Epithelial cell of prostate (primary cell): ENCODE results near the gene ASXL2.
"Not testable (repeated sequence)": the region's sequence is repeated elsewhere in the genome, so short reads cannot be mapped to it uniquely, and the experiment has no call there.

Experiments
- DNase-seq: peaks from one replicate; pipeline ENCODE4 v3.0.0-alpha.2; 2011; ENCODE audit warnings: low read depth, low spot score
- H3K27ac ChIP-seq: fragments of 450-650 bp; 2 replicates; pipeline ENCODE4 v1.5.1; 2017; ENCODE audit warnings: mild to moderate bottlenecking

The ASXL2 gene

GRCh38 chr2:25743132-25743830 lies 135.0 kb downstream of the ASXL2 start:
- H3K27ac ChIP-seq: no peak overlapping the region
- no peak for DNase-seq

- no peak for DNase-seq
Observed at GRCh38 chr2:25742501-25742900, 135.8 kb downstream of the ASXL2 start.

GRCh38 chr2:25740810-25741381 lies 137.4 kb downstream of the ASXL2 start:
- H3K27ac ChIP-seq: no peak overlapping the region
- DNase-seq: no peak

More at GRCh38 chr2:25742501-25742900, 135.8 kb downstream of the ASXL2 start:
- H3K27ac ChIP-seq: no peak overlapping the region

GRCh38 chr2:25738383-25739343 lies 139.6 kb downstream of the ASXL2 start:
- H3K27ac ChIP-seq: no peak overlapping the region
- DNase-seq: no peak

- DNase-seq: no peak
- no peak overlapping the region for H3K27ac ChIP-seq
Observed at GRCh38 chr2:25736899-25737515, 141.3 kb downstream of the ASXL2 start.

- no peak for DNase-seq
- H3K27ac ChIP-seq: no peak overlapping the region
Observed at GRCh38 chr2:25735835-25736234, 142.5 kb downstream of the ASXL2 start.

GRCh38 chr2:25728559-25728958 lies 149.7 kb downstream of the ASXL2 start:
- H3K27ac ChIP-seq: no peak overlapping the region
- DNase-seq: no peak

GRCh38 chr2:25726522-25726921 lies 151.8 kb downstream of the ASXL2 start:
- DNase-seq: no peak
- no peak overlapping the region for H3K27ac ChIP-seq

- H3K27ac ChIP-seq: no peak overlapping the region
- DNase-seq: no peak
Observed at GRCh38 chr2:25725877-25726276, 152.4 kb downstream of the ASXL2 start.

GRCh38 chr2:25724756-25725155 lies 153.5 kb downstream of the ASXL2 start:
- no peak overlapping the region for H3K27ac ChIP-seq
- DNase-seq: no peak

- DNase-seq: no peak
- no peak overlapping the region for H3K27ac ChIP-seq
Observed at GRCh38 chr2:25722224-25722623, 156.1 kb downstream of the ASXL2 start.

GRCh38 chr2:25720575-25720974 lies 157.7 kb downstream of the ASXL2 start:
- peak overlapping the region; percentile 41 for H3K27ac ChIP-seq
- no peak for DNase-seq

- no peak for DNase-seq
Observed at GRCh38 chr2:25714740-25715139, 163.5 kb downstream of the ASXL2 start.

GRCh38 chr2:25712455-25712854 lies 165.8 kb downstream of the ASXL2 start:
- H3K27ac ChIP-seq: no peak overlapping the region
- no peak for DNase-seq

More at GRCh38 chr2:25714740-25715139, 163.5 kb downstream of the ASXL2 start:
- H3K27ac ChIP-seq: no peak overlapping the region

- DNase-seq: no peak
- no peak overlapping the region for H3K27ac ChIP-seq
Observed at GRCh38 chr2:25711675-25712354, 166.5 kb downstream of the ASXL2 start.

GRCh38 chr2:25710750-25711149 lies 167.5 kb downstream of the ASXL2 start:
- no peak overlapping the region for H3K27ac ChIP-seq

GRCh38 chr2:25709349-25709748 lies 168.9 kb downstream of the ASXL2 start:
- H3K27ac ChIP-seq: no peak overlapping the region
- DNase-seq: no peak

More at GRCh38 chr2:25710750-25711149, 167.5 kb downstream of the ASXL2 start:
- DNase-seq: no peak

GRCh38 chr2:25707927-25708590 lies 170.2 kb downstream of the ASXL2 start:
- DNase-seq: no peak
- H3K27ac ChIP-seq: no peak overlapping the region

- not testable (repeated sequence) for H3K27ac ChIP-seq, DNase-seq
Observed at GRCh38 chr2:25705575-25705974, 172.7 kb downstream of the ASXL2 start.
